DOHH2 (cell line): ENCODE measurements around the gene ASPN.

Source experiments
- CTCF ChIP-seq: fragments of 200-600 bp; sonication (generic); IDR thresholded peaks from one replicate; pipeline ENCODE4 v1.5.1; 2014; ENCODE audit warnings: antibody characterized with exemption, mild to moderate bottlenecking, low read depth, low read length; ENCODE audit not compliant: poor library complexity, severe bottlenecking
- EZH2phosphoT487 ChIP-seq: fragments of 200-600 bp; sonication (generic); IDR thresholded peaks from 2 replicates; pipeline ENCODE4 v1.6.1; 2017; ENCODE audit warnings: borderline replicate concordance, mild to moderate bottlenecking, antibody characterized with exemption, low read length, moderate library complexity, mixed read lengths

- TF ChIP-seq CTCF = no peak
- TF ChIP-seq EZH2phosphoT487 = no peak
Measured at GRCh38 chr9:92479346-92479745, 3.0 kb downstream of the ASPN start.
